ENCODE results near the gene FYB1. TPM values are rescaled to one million over a fixed set of nuclear protein-coding genes. Genes with fewer than 3 reads are reported as not detected.

The FYB1 gene
- total and polyA plus RNA-seq, 2 of the 8 experiments (the other 6 are each of a cell fraction or from before 2014, with no cell fraction given), result not detected

DNA sequence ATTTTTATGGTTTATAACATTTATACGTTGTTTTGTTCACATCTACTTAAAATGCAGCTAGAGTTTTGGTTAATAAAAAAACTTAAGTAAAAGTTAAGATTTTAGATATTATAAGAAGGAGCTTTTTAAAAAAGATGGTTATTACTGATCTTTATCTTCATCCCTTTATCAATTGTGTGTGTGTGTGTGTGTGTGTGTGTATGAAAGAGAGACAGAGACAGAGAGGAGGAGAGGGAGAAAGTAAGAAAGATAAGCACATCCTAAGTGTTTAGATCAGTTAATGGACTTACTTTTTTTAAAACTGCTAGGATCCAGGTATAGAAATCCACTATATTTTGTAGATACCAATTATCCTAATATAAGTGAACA lies 99.3 kb downstream of the FYB1 start:
- POLR2A ChIA-PET (ENCODE audit: partially characterized antibody), result no interaction called here
- CTCF ChIA-PET (ENCODE audit: partially characterized antibody), result interaction anchor here (0.9 to 1.9 kb wide), 4 partner anchors 18 to 98 kb away, joined by 3 to 5 read pairs (median 4); no protein-coding TSS in a partner anchor
- no peaks in the 10 kb centered on the region for H3K79me2 ChIP-seq (ENCODE audit: control insufficient read depth in 1 of 2, insufficient read depth in 2 of 2, low read length in 2 of 2)

More for the DNA sequence above, 99.3 kb downstream of the FYB1 start:
- no peak overlapping the region for H2BK20ac ChIP-seq (ENCODE audit: low read length)
- H4K5ac ChIP-seq (ENCODE audit: insufficient read length, low read depth, low read length), result no peak overlapping the region
- no peak overlapping the region for H2BK15ac ChIP-seq (ENCODE audit: low read length)
- H2AK5ac ChIP-seq (ENCODE audit: low read depth, low read length), result no peak overlapping the region
- no peaks in the 10 kb centered on the region for H3K23me2 ChIP-seq (ENCODE audit: low read depth, low read length)
- no peak overlapping the region for H2BK120ac ChIP-seq (replicated peaks; ENCODE audit: low read depth, low read length)
- no peak overlapping the region for H3K4ac ChIP-seq (replicated peaks; ENCODE audit: insufficient read length, low read depth, low read length)
- H4K8ac ChIP-seq (ENCODE audit: extremely low read depth, insufficient read depth, low read length), result no peak overlapping the region
- TF ChIP-seq CHD2 (IDR thresholded peaks at IDR 0.05; ENCODE audit: low read length) (no peak), BRCA1 (IDR thresholded peaks at IDR 0.05; ENCODE audit: low read depth, low read length) (no peak), SAP30 (IDR thresholded peaks at IDR 0.05; ENCODE audit: insufficient read depth, insufficient replicate concordance, low read length) (no peak), TBP (IDR thresholded peaks at IDR 0.05; ENCODE audit: low read depth, low read length) (no peak), CTBP2 (IDR thresholded peaks at IDR 0.05; ENCODE audit: borderline replicate concordance, insufficient read depth, insufficient read length, low read length) (no peak), HDAC2 (IDR thresholded peaks at IDR 0.05; ENCODE audit: borderline replicate concordance in 1 of 2, low read depth in 2 of 2, low read length in 2 of 2) (no peak), POU5F1 (IDR thresholded peaks at IDR 0.05; ENCODE audit: low read depth, low read length) (no peak), CHD1 (IDR thresholded peaks at IDR 0.05; ENCODE audit: low read depth, low read length) (no peak), BCL11A (IDR thresholded peaks at IDR 0.05; ENCODE audit: low read depth in 2 of 2, low read length in 2 of 2) (no peak), SP4 (IDR thresholded peaks at IDR 0.05; ENCODE audit: low read length) (no peak), POLR2A (IDR thresholded peaks at IDR 0.05; ENCODE audit: control extremely low read depth in 1 of 2, low read depth in 2 of 2, low read length in 2 of 2) (no peak), GABPA (IDR thresholded peaks at IDR 0.05; ENCODE audit: borderline replicate concordance, insufficient read depth, low read length) (no peak), SIRT6 (IDR thresholded peaks at IDR 0.05; ENCODE audit: low read length) (no peak), GTF2F1 (IDR thresholded peaks at IDR 0.05; ENCODE audit: borderline replicate concordance, low read depth, low read length) (no peak), SP1 (IDR thresholded peaks at IDR 0.05; ENCODE audit: low read depth, low read length) (no peak)
- H4K20me1 ChIP-seq (replicated peaks in 1 of 2; ENCODE audit: control insufficient read depth in 1 of 2, insufficient read depth in 2 of 2, low read length in 2 of 2), result no peaks in the 10 kb centered on the region
- H3K56ac ChIP-seq (replicated peaks; ENCODE audit: insufficient read length, low read depth, low read length), result no peak overlapping the region
- no peak overlapping the region for H3K14ac ChIP-seq (ENCODE audit: insufficient read length)
- H3K9ac ChIP-seq (replicated peaks in 1 of 4; ENCODE audit: extremely low read depth in 1 of 4, low read depth in 3 of 4, low read length in 3 of 4), result no peak overlapping the region
- no peak overlapping the region for H3K4me2 ChIP-seq (ENCODE audit: insufficient read depth in 1 of 2, low read depth in 2 of 2, low read length in 2 of 2)
- DNase-seq (ENCODE audit: low read depth in 1 of 2, low spot score in 2 of 2) (no peak), FAIRE-seq (no peak)
- no peaks in the 10 kb centered on the region for H3K4me1 ChIP-seq (replicated peaks in 1 of 4; ENCODE audit: control insufficient read depth in 3 of 4, insufficient read depth in 4 of 4, low read length in 3 of 4)
- H2AFZ ChIP-seq (ENCODE audit: low read length), result no peak overlapping the region
- no peak overlapping the region for H3K18ac ChIP-seq (ENCODE audit: extremely low read depth, low read length)
- H3K27ac ChIP-seq (ENCODE audit: low read depth, low read length), result no peak overlapping the region
- WGBS, 2 experiments (ENCODE audit: extremely low coverage in 1 of 2, insufficient coverage in 1 of 2, insufficient read length in 1 of 2, insufficient replicate concordance in 2 of 2, low coverage in 1 of 2, low lambda C conversion rate in 2 of 2, missing lambda C conversion rate in 1 of 2), result 95% methylated on average over 1 of the region's 1 CpG; no CpG with 5 or more reads in 1 of the 2 experiments
- H3K23ac ChIP-seq (ENCODE audit: insufficient read length), result no peak overlapping the region
- peaks cover 0 to 1% (median 0%) of the 10 kb centered on the region in 4 experiments; a peak in 1 of 7 replicates for H3K27me3 ChIP-seq (replicated peaks in 1 of 4; ENCODE audit: control insufficient read depth in 3 of 4, extremely low read depth in 1 of 4, insufficient read depth in 3 of 4, low read length in 3 of 4)
- no peak overlapping the region for H2BK12ac ChIP-seq (ENCODE audit: low read depth, low read length)
- no peaks in the 10 kb centered on the region for H3K9me3 ChIP-seq (ENCODE audit: insufficient read depth in 2 of 2, low read depth in 1 of 2, low read length in 1 of 2)
- no peaks in the 10 kb centered on the region for H3K79me1 ChIP-seq (ENCODE audit: low read depth, low read length)
- H4K91ac ChIP-seq (replicated peaks; ENCODE audit: insufficient read length, low read length), result no peak overlapping the region
- no peak overlapping the region for H2BK5ac ChIP-seq (ENCODE audit: low read depth, low read length)
- no peak overlapping the region for H3K4me3 ChIP-seq (ENCODE audit: extremely low read depth in 1 of 4, insufficient read depth in 2 of 4, low read depth in 3 of 4, low read length in 4 of 4)
- H3K36me3 ChIP-seq (ENCODE audit: control insufficient read depth in 2 of 4, insufficient read depth in 4 of 4, low read length in 3 of 4), result no peaks in the 10 kb centered on the region

Measured in H1 (cell line).